Activated CD4-positive, alpha-beta T cell treated with anti-CD3 and anti-CD28 coated beads for 36 hours (primary cell): ENCODE results near the gene BMPER. TPM values are rescaled to one million over a fixed set of nuclear protein-coding genes. Genes with fewer than 3 reads are reported as not detected.

Source experiments
- ATAC-seq: fragments of 200-7000 bp; cut with Tn5 transposase; one replicate; pipeline ENCODE4 v1.10.0; 2021; ENCODE audit warnings: mild to moderate bottlenecking, moderate library complexity
- CTCF ChIA-PET: fragments of 350-600 bp; sonication (Branson Sonifier 250); formaldehyde crosslinking; loops from one replicate; lab custom pipeline; 2021; ENCODE audit warnings: antibody characterized with exemption; lab: Charles Lee
- POLR2A ChIA-PET: fragments of 350-600 bp; sonication (Branson Sonifier 250); formaldehyde crosslinking; loops from one replicate; lab custom pipeline; 2021; ENCODE audit warnings: antibody characterized with exemption, inconsistent platforms; lab: Charles Lee
- DNase-seq: peaks from one replicate; pipeline ENCODE4 v3.0.0-alpha.2; 2020
- H3K27ac Mint-ChIP-seq: one replicate; pipeline ENCODE4 v1.8.0; 2021; ENCODE audit warnings: mixed read lengths
- H3K27me3 Mint-ChIP-seq: one replicate; pipeline ENCODE4 v1.8.0; 2021; ENCODE audit warnings: mixed read lengths
- H3K36me3 Mint-ChIP-seq: one replicate; pipeline ENCODE4 v1.8.0; 2021; ENCODE audit warnings: low read depth, mixed read lengths
- H3K4me1 Mint-ChIP-seq: one replicate; pipeline ENCODE4 v1.8.0; 2021; ENCODE audit warnings: mixed read lengths
- H3K4me3 Mint-ChIP-seq: one replicate; pipeline ENCODE4 v1.8.0; 2021; ENCODE audit warnings: mild to moderate bottlenecking, moderate library complexity, mixed read lengths
- H3K9me3 Mint-ChIP-seq: one replicate; pipeline ENCODE4 v1.8.0; 2021; ENCODE audit warnings: low read depth, mixed read lengths
- intact Hi-C, 2 experiments: fragments of 100-400 bp; cut with DNase I in 1 of 2; cut with micrococcal nuclease in 1 of 2; formaldehyde crosslinking; loops; one replicate each; pipeline versions ENCODE4 v1.14.2 to v1.15.1; 2022 to 2024; cut with DNase I, micrococcal nuclease
- total RNA-seq, 2 experiments: library from RNA; stranded (reverse); gene quantifications; one replicate each; pipeline ENCODE4 v1.2.3, GENCODE V29; 2021

The BMPER gene
- total RNA-seq, 2 experiments from 2014 or later: not detected

- Mint-ChIP-seq H3K9me3 (no peaks in the 10 kb centered on the region), H3K27ac (no peak overlapping the region), H3K27me3 (peaks cover 6% of the 10 kb centered on the region), H3K4me1 (no peaks in the 10 kb centered on the region), H3K36me3 (no peaks in the 10 kb centered on the region), H3K4me3 (no peak overlapping the region)
- DNase-seq (no peak), ATAC-seq (no peak)
- POLR2A ChIA-PET: no interaction called here
- CTCF ChIA-PET: interaction anchor here (0.7 to 1.3 kb wide), 2 partner anchors 51 to 125 kb away, joined by 3 read pairs; no protein-coding TSS in a partner anchor
- intact Hi-C loops: no loop called here
Measured at GRCh38 chr7:33880787-33881186, 24.6 kb upstream of the BMPER start.

GRCh38 chr7:33881316-33881715, 24.0 kb upstream of the BMPER start:
- DNase-seq (no peak), ATAC-seq (no peak)
- POLR2A ChIA-PET: no interaction called here
- no peaks in the 10 kb centered on the region for H3K4me1 Mint-ChIP-seq
- H3K9me3 Mint-ChIP-seq: no peaks in the 10 kb centered on the region
- intact Hi-C loops: no loop called here
- H3K4me3 Mint-ChIP-seq: no peak overlapping the region
- peaks cover 6% of the 10 kb centered on the region for H3K27me3 Mint-ChIP-seq
- no peaks in the 10 kb centered on the region for H3K36me3 Mint-ChIP-seq
- no peak overlapping the region for H3K27ac Mint-ChIP-seq
- CTCF ChIA-PET: interaction anchor here (0.7 to 1.3 kb wide), 2 partner anchors 51 to 126 kb away, joined by 3 read pairs; no protein-coding TSS in a partner anchor

- Mint-ChIP-seq H3K27ac (no peak overlapping the region), H3K4me3 (no peak overlapping the region), H3K9me3 (no peaks in the 10 kb centered on the region), H3K27me3 (peaks cover 6% of the 10 kb centered on the region), H3K4me1 (no peaks in the 10 kb centered on the region), H3K36me3 (no peaks in the 10 kb centered on the region)
- no peak for DNase-seq
- POLR2A ChIA-PET: no interaction called here
- CTCF ChIA-PET: interaction anchor here (1.0 kb wide), 1 partner anchor 12 kb away, joined by 6 read pairs; no protein-coding TSS in a partner anchor
- intact Hi-C loops: no loop called here
- ATAC-seq: no peak
Measured at GRCh38 chr7:33882040-33882837, 23.1 kb upstream of the BMPER start.

- Mint-ChIP-seq H3K27me3 (peaks cover 10% of the 10 kb centered on the region), H3K9me3 (no peaks in the 10 kb centered on the region), H3K36me3 (no peaks in the 10 kb centered on the region), H3K4me1 (no peaks in the 10 kb centered on the region), H3K4me3 (no peak overlapping the region), H3K27ac (no peak overlapping the region)
- intact Hi-C loops: no loop called here
- DNase-seq (no peak), ATAC-seq (no peak)
- ChIA-PET CTCF (interaction anchor here (1.0 kb wide), 1 partner anchor 11 kb away, joined by 6 read pairs; no protein-coding TSS in a partner anchor), POLR2A (no interaction called here)
Measured at GRCh38 chr7:33882950-33883670, 22.2 kb upstream of the BMPER start.

- Mint-ChIP-seq H3K27me3 (peaks cover 10% of the 10 kb centered on the region), H3K9me3 (no peaks in the 10 kb centered on the region), H3K36me3 (no peaks in the 10 kb centered on the region), H3K4me1 (no peaks in the 10 kb centered on the region), H3K27ac (no peak overlapping the region), H3K4me3 (no peak overlapping the region)
- intact Hi-C loops: no loop called here
- CTCF ChIA-PET: interaction anchor here (1.0 kb wide), 1 partner anchor 10 kb away, joined by 6 read pairs; no protein-coding TSS in a partner anchor
- POLR2A ChIA-PET: no interaction called here
- ATAC-seq (no peak), DNase-seq (no peak)
Measured at GRCh38 chr7:33883671-33883965, 21.7 kb upstream of the BMPER start.

DNA sequence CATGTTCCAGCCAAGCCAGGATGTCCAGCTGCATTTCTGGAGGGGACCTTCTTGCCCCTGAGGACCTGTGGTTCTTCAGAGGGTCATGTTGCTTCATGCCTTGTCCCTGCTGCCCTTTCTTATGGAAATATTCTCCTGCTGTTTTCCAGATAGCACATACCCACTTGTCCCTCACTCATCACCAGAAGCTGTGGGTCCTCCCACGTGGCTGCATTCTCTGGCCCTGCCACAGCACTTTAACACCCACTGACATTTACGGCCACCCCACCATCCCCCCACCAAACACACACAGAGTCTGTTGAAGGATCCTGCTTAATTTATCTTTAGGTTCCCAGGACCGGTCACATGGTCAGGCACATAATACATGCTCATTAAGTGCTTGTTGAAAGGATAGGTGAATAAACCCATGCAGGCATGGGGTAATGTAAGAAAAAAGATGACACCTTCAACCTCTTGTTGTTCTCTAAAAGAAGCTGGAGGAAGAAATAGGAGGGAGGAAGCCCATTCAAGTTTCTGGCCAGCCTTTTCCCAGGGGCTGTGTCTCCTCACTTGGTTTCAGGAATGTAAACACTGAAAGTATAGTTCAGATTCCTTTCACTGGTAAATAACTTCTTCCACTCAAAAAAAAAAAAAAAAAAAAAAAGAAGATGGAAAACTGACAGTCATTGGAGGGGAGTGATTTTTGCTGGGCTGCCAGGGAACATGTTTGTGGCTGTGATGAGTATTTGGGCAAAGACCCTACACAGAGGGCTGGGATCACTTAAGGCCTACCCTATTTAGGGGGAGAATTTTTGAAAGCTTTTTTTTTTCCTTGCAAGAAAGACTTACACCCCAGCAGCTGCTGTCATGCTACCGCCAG, 19.8 kb upstream of the BMPER start:
- ChIA-PET POLR2A (no interaction called here), CTCF (no interaction called here)
- Mint-ChIP-seq H3K27ac (no peak overlapping the region), H3K9me3 (no peaks in the 10 kb centered on the region), H3K4me3 (no peak overlapping the region), H3K36me3 (no peaks in the 10 kb centered on the region), H3K4me1 (no peaks in the 10 kb centered on the region), H3K27me3 (peaks cover 14% of the 10 kb centered on the region)
- no peak for DNase-seq
- intact Hi-C loops: no loop called here
- no peak for ATAC-seq

- H3K9me3 Mint-ChIP-seq: no peaks in the 10 kb centered on the region
- H3K4me3 Mint-ChIP-seq: no peak overlapping the region
- no peaks in the 10 kb centered on the region for H3K4me1 Mint-ChIP-seq
- intact Hi-C loops: no loop called here
- peaks cover 12% of the 10 kb centered on the region for H3K27me3 Mint-ChIP-seq
- ChIA-PET CTCF (no interaction called here), POLR2A (no interaction called here)
- no peaks in the 10 kb centered on the region for H3K36me3 Mint-ChIP-seq
- no peak for DNase-seq
- H3K27ac Mint-ChIP-seq: no peak overlapping the region
- ATAC-seq: no peak
Measured at GRCh38 chr7:33886149-33886623, 19.2 kb upstream of the BMPER start.

- ATAC-seq: no peak
- no peak for DNase-seq
- Mint-ChIP-seq H3K27ac (no peak overlapping the region), H3K9me3 (no peaks in the 10 kb centered on the region), H3K36me3 (no peaks in the 10 kb centered on the region), H3K4me1 (no peaks in the 10 kb centered on the region), H3K27me3 (peaks cover 18% of the 10 kb centered on the region), H3K4me3 (no peak overlapping the region)
- CTCF ChIA-PET: interaction anchor here (0.5 to 1.1 kb wide), 3 partner anchors 9 to 69 kb away, joined by 3 read pairs; no protein-coding TSS in a partner anchor
- intact Hi-C loops: no loop called here
- POLR2A ChIA-PET: no interaction called here
Measured at GRCh38 chr7:33887266-33887975, 17.9 kb upstream of the BMPER start.

DNA sequence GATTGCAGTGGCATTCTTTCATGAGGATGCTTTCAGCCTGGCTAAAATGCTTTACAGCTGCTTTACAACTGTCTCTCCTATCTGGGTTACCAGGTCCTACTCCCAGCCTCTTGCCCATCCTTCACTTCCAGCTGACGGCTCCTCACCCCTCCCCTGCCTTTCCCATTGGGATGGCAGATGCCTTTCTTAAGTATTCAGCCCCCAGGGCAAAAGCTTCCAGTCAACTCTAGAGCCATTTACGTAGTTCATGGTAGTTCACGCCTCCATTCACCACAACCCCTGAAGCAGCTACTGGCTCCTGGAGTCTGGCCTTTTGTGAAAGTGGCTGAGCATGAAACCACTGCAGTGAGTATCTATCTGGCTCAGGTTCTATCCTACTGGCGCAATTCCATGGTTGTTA, 17.2 kb upstream of the BMPER start:
- CTCF ChIA-PET: interaction anchor here (0.5 to 0.9 kb wide), 2 partner anchors 8 to 68 kb away, joined by 3 read pairs; no protein-coding TSS in a partner anchor
- DNase-seq (no peak), ATAC-seq (no peak)
- H3K9me3 Mint-ChIP-seq: no peaks in the 10 kb centered on the region
- H3K27ac Mint-ChIP-seq: no peak overlapping the region
- H3K4me1 Mint-ChIP-seq: no peaks in the 10 kb centered on the region
- no peaks in the 10 kb centered on the region for H3K36me3 Mint-ChIP-seq
- intact Hi-C loops: no loop called here
- H3K4me3 Mint-ChIP-seq: no peak overlapping the region
- peaks cover 20% of the 10 kb centered on the region for H3K27me3 Mint-ChIP-seq
- POLR2A ChIA-PET: no interaction called here

DNA sequence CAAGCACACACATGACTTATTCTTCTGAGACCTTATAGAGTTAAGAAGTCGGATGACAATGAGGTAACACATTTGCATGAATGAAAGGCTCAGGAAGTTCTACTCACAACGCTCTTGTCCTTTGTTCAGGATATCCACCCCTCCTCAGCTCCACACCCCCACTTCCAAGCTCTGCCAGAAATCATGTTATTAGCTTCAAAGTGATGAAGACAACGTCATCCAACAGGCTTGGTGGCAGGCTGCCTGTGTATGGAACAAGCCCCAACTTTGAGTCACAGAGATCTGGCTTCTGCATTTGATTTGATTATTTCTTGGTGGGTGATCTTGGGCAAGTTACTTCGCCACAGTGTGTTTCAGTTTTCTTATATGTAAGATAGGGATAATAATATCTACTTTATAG, 12.4 kb upstream of the BMPER start:
- POLR2A ChIA-PET: no interaction called here
- CTCF ChIA-PET: interaction anchor here (2.1 kb wide), 1 partner anchor 11 kb away, joined by 4 read pairs; no protein-coding TSS in a partner anchor
- H3K9me3 Mint-ChIP-seq: no peaks in the 10 kb centered on the region
- no peaks in the 10 kb centered on the region for H3K36me3 Mint-ChIP-seq
- H3K4me3 Mint-ChIP-seq: no peak overlapping the region
- H3K27me3 Mint-ChIP-seq: peaks cover 29% of the 10 kb centered on the region
- no peak for DNase-seq
- peaks cover 4% of the 10 kb centered on the region for H3K4me1 Mint-ChIP-seq
- no peak for ATAC-seq
- intact Hi-C loops: no loop called here
- no peak overlapping the region for H3K27ac Mint-ChIP-seq
